GM12878 (cell line): ENCODE results near the gene LSM2. TPM values are rescaled to one million over a fixed set of nuclear protein-coding genes. Genes with fewer than 3 reads are reported as not detected.

Source experiments
- ATF7 ChIP-seq: fragments of 450-650 bp; IDR thresholded peaks from 2 replicates; pipeline ENCODE4 v1.6.1; 2016; ENCODE audit warnings: low read depth, mild to moderate bottlenecking
- IKZF1 ChIP-seq: fragments of 450-650 bp; conservative IDR thresholded peaks from 2 replicates; pipeline ENCODE4 v1.6.1; 2017; ENCODE audit warnings: antibody characterized with exemption, mild to moderate bottlenecking
- MEF2B ChIP-seq: fragments of 450-650 bp; IDR thresholded peaks from 2 replicates; pipeline ENCODE4 v1.6.1; 2018; ENCODE audit warnings: mild to moderate bottlenecking, moderate library complexity; ENCODE audit not compliant: partially characterized antibody, poor library complexity, severe bottlenecking
- MTA2 ChIP-seq: fragments of 450-650 bp; IDR thresholded peaks from 2 replicates; pipeline ENCODE4 v1.6.1; 2016; ENCODE audit warnings: low read depth, mild to moderate bottlenecking, moderate library complexity
- RCOR1 ChIP-seq: conservative IDR thresholded peaks from 2 replicates; pipeline ENCODE4 v1.6.1; 2012; ENCODE audit warnings: low read depth, low read length, improper control_type of control experiment
- SMAD1 ChIP-seq: fragments of 450-650 bp; IDR thresholded peaks from 2 replicates; pipeline ENCODE4 v1.6.1; 2018; ENCODE audit warnings: mild to moderate bottlenecking, low read depth; ENCODE audit not compliant: partially characterized antibody
- SMC3 ChIP-seq: IDR thresholded peaks from 2 replicates; pipeline ENCODE4 v1.6.1; 2011; ENCODE audit warnings: low read length, improper control_type of control experiment, borderline replicate concordance
- ZNF592 ChIP-seq: fragments of 450-650 bp; IDR thresholded peaks from 2 replicates; pipeline ENCODE4 v1.6.1; 2017; ENCODE audit warnings: mild to moderate bottlenecking, moderate library complexity
- polyA plus RNA-seq, 11 experiments: library from polyadenylated mRNA; depleted of rRNA in 4 of 11; unstranded in 6 of 11; stranded (reverse) in 5 of 11; fragments of >200 nt; fragmentation: Nextera tagmentation in 4 of 11; fragmentation: Illumina TruSeq in 1 of 11; extraction: Ambion mirVana in 4 of 11; extraction: Trizol in 1 of 11; gene quantifications; 1 replicate in 1 of 11; 2 replicates in 10 of 11; pipeline versions ENCODE4 v1.2.1 to v1.2.3, GENCODE V29; 2011 to 2016; ENCODE audit warnings: inconsistent platforms in 2 of 11, missing spikeins in 2 of 11, low read depth in 1 of 11
- total RNA-seq, 4 experiments: library from RNA; depleted of rRNA in 3 of 4; stranded (reverse); fragments of >200 nt in 3 of 4; fragmentation: Illumina TruSeq in 1 of 4; extraction: Trizol in 1 of 4; gene quantifications; 2 replicates each; pipeline versions ENCODE4 v1.2.1 to v1.2.3, GENCODE V29; 2013 to 2021
- TF ChIP-seq, protein P1 (sequence below): fragments of 150-350 bp; IDR thresholded peaks from 2 replicates; pipeline ENCODE4 v1.6.1; 2016; ENCODE audit warnings: low read depth, low read length

LSM2 gene
- total and polyA plus RNA-seq, 10 of the 15 experiments (the other 5 are each of a cell fraction or from before 2014, with no cell fraction given) = 99.1 to 276 (median 153) TPM

- TF ChIP-seq ZNF592 (no peak), IKZF1 (no peak), MTA2 (no peak), MEF2B (no peak), SMC3 (no peak), ATF7 (no peak), RCOR1 (no peak), SMAD1 (no peak)
- TF ChIP-seq, protein P1, sequence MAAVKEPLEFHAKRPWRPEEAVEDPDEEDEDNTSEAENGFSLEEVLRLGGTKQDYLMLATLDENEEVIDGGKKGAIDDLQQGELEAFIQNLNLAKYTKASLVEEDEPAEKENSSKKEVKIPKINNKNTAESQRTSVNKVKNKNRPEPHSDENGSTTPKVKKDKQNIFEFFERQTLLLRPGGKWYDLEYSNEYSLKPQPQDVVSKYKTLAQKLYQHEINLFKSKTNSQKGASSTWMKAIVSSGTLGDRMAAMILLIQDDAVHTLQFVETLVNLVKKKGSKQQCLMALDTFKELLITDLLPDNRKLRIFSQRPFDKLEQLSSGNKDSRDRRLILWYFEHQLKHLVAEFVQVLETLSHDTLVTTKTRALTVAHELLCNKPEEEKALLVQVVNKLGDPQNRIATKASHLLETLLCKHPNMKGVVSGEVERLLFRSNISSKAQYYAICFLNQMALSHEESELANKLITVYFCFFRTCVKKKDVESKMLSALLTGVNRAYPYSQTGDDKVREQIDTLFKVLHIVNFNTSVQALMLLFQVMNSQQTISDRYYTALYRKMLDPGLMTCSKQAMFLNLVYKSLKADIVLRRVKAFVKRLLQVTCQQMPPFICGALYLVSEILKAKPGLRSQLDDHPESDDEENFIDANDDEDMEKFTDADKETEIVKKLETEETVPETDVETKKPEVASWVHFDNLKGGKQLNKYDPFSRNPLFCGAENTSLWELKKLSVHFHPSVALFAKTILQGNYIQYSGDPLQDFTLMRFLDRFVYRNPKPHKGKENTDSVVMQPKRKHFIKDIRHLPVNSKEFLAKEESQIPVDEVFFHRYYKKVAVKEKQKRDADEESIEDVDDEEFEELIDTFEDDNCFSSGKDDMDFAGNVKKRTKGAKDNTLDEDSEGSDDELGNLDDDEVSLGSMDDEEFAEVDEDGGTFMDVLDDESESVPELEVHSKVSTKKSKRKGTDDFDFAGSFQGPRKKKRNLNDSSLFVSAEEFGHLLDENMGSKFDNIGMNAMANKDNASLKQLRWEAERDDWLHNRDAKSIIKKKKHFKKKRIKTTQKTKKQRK = no peak
These were observed 13.1 kb upstream of the LSM2 start (continued) for GRCh38 chr6:31819871-31820299.
